ENCODE data around the gene SSBP3. TPM values are rescaled to one million over a fixed set of nuclear protein-coding genes. Genes with fewer than 3 reads are reported as not detected.

SSBP3 gene
- total RNA-seq, 1 experiment from 2014 or later: 42.1 TPM

GRCh38 chr1:54338464-54338863 is 67.7 kb downstream of the SSBP3 start:
- Mint-ChIP-seq H3K9me3 (ENCODE audit: unreplicated experiment) (no peaks in the 10 kb centered on the region), H3K4me3 (ENCODE audit: unreplicated experiment) (no peak overlapping the region), H3K27me3 (ENCODE audit: insufficient read depth, unreplicated experiment) (no peaks in the 10 kb centered on the region), H3K36me3 (ENCODE audit: insufficient read depth, unreplicated experiment) (no peaks in the 10 kb centered on the region), H3K4me1 (ENCODE audit: low read depth, unreplicated experiment) (peaks cover 18% of the 10 kb centered on the region), H3K27ac (ENCODE audit: unreplicated experiment) (no peak overlapping the region)
- H3K9me3 ChIP-seq: no peaks in the 10 kb centered on the region
- no peak for TF ChIP-seq CTCF (IDR thresholded peaks at IDR 0.05; ENCODE audit: insufficient read depth in 1 of 2, low read depth in 1 of 2, low read length in 1 of 2, severe bottlenecking in 1 of 2, unreplicated experiment in 1 of 2)
- DNase-seq: no peak
- H3K36me3 ChIP-seq (ENCODE audit: control insufficient read depth, insufficient read depth, low read length): no peaks in the 10 kb centered on the region
- H3K27me3 ChIP-seq (replicated peaks; ENCODE audit: control insufficient read depth, insufficient read depth, low read length): no peaks in the 10 kb centered on the region
- H3K4me3 ChIP-seq (ENCODE audit: low read depth, low read length): no peak overlapping the region
- intact Hi-C loops (cut with micrococcal nuclease; ENCODE audit: unreplicated experiment): no loop called here
- no peaks in the 10 kb centered on the region for H3K4me1 ChIP-seq
- ChIA-PET CTCF (no interaction called here), POLR2A (no interaction called here)
- no TSS peak for BruUV-seq (replicated peaks)

GRCh38 chr1:54337928-54338327 is 68.3 kb downstream of the SSBP3 start:
- Histone ChIP-seq H3K27me3 (replicated peaks; ENCODE audit: control insufficient read depth, insufficient read depth, low read length) (no peaks in the 10 kb centered on the region), H3K4me1 (no peaks in the 10 kb centered on the region), H3K36me3 (ENCODE audit: control insufficient read depth, insufficient read depth, low read length) (no peaks in the 10 kb centered on the region), H3K9me3 (no peaks in the 10 kb centered on the region), H3K4me3 (ENCODE audit: low read depth, low read length) (no peak overlapping the region)
- no peaks in the 10 kb centered on the region for H3K27me3 Mint-ChIP-seq (ENCODE audit: insufficient read depth, unreplicated experiment)
- H3K4me3 Mint-ChIP-seq (ENCODE audit: unreplicated experiment): no peak overlapping the region
- no TSS peak for BruUV-seq (replicated peaks)
- TF ChIP-seq CTCF (IDR thresholded peaks at IDR 0.05; ENCODE audit: insufficient read depth in 1 of 2, low read depth in 1 of 2, low read length in 1 of 2, severe bottlenecking in 1 of 2, unreplicated experiment in 1 of 2): no peak
- H3K36me3 Mint-ChIP-seq (ENCODE audit: insufficient read depth, unreplicated experiment): no peaks in the 10 kb centered on the region
- no peaks in the 10 kb centered on the region for H3K9me3 Mint-ChIP-seq (ENCODE audit: unreplicated experiment)
- POLR2A ChIA-PET: no interaction called here
- no peak overlapping the region for H3K27ac Mint-ChIP-seq (ENCODE audit: unreplicated experiment)
- CTCF ChIA-PET: no interaction called here
- intact Hi-C loops (cut with micrococcal nuclease; ENCODE audit: unreplicated experiment): no loop called here
- peaks cover 18% of the 10 kb centered on the region for H3K4me1 Mint-ChIP-seq (ENCODE audit: low read depth, unreplicated experiment)
- DNase-seq: no peak

- TF ChIP-seq CTCF (IDR thresholded peaks at IDR 0.05; ENCODE audit: insufficient read depth in 1 of 2, low read depth in 1 of 2, low read length in 1 of 2, severe bottlenecking in 1 of 2, unreplicated experiment in 1 of 2): no peak
- H3K9me3 ChIP-seq: no peaks in the 10 kb centered on the region
- Mint-ChIP-seq H3K27me3 (ENCODE audit: insufficient read depth, unreplicated experiment) (no peaks in the 10 kb centered on the region), H3K9me3 (ENCODE audit: unreplicated experiment) (no peaks in the 10 kb centered on the region), H3K27ac (ENCODE audit: unreplicated experiment) (no peak overlapping the region), H3K36me3 (ENCODE audit: insufficient read depth, unreplicated experiment) (no peaks in the 10 kb centered on the region), H3K4me3 (ENCODE audit: unreplicated experiment) (no peak overlapping the region), H3K4me1 (ENCODE audit: low read depth, unreplicated experiment) (peaks cover 18% of the 10 kb centered on the region)
- no TSS peak for BruUV-seq (replicated peaks)
- no peak for DNase-seq
- ChIA-PET POLR2A (no interaction called here), CTCF (no interaction called here)
- no peaks in the 10 kb centered on the region for H3K36me3 ChIP-seq (ENCODE audit: control insufficient read depth, insufficient read depth, low read length)
- H3K4me3 ChIP-seq (ENCODE audit: low read depth, low read length): no peak overlapping the region
- intact Hi-C loops (cut with micrococcal nuclease; ENCODE audit: unreplicated experiment): no loop called here
- 0 out of 2 replicates have a peak, but pooled peaks cover 2% of the 10 kb centered on the region for H3K4me1 ChIP-seq
- H3K27me3 ChIP-seq (replicated peaks; ENCODE audit: control insufficient read depth, insufficient read depth, low read length): no peaks in the 10 kb centered on the region
Observed at GRCh38 chr1:54337034-54337433, 69.2 kb downstream of the SSBP3 start.
